ENCODE results near the gene SEMA3E. TPM values are rescaled to one million over a fixed set of nuclear protein-coding genes. Genes with fewer than 3 reads are reported as not detected.
"Not testable (repeated sequence)": the region's sequence is repeated elsewhere in the genome, so short reads cannot be mapped to it uniquely, and the experiment has no call there.

Gene SEMA3E
- total RNA-seq, 4 donors from 2014 or later, result 22.1 to 42.6 (median 25.0) TPM

GRCh38 chr7:83467493-83467892 lies 181.4 kb downstream of the SEMA3E start:
- peaks cover 0 to 18% (median 0%) of the 10 kb centered on the region in 3 donors for H3K4me1 ChIP-seq
- 94 to 95% methylated on average over 3 to 4 of the region's 4 CpGs for WGBS, 2 donors (ENCODE audit: low coverage in 1 of 2)
- H3K4me3 ChIP-seq, result no peak overlapping the region
- H3K9me3 ChIP-seq, result no peaks in the 10 kb centered on the region
- TF ChIP-seq CTCF (IDR thresholded peaks at IDR 0.05) (no peak), POLR2A (IDR thresholded peaks at IDR 0.05) (no peak), POLR2AphosphoS5 (IDR thresholded peaks at IDR 0.05) (no peak), EP300 (IDR thresholded peaks at IDR 0.05) (no peak)
- H3K36me3 ChIP-seq, result no peaks in the 10 kb centered on the region
- ATAC-seq, result no peak
- H3K27ac ChIP-seq, result no peak overlapping the region
- H3K27me3 ChIP-seq, result no peaks in the 10 kb centered on the region

- H3K27ac ChIP-seq, result no peak overlapping the region
- H3K9me3 ChIP-seq, result no peaks in the 10 kb centered on the region
- WGBS, 2 donors (ENCODE audit: low coverage in 1 of 2), result 93 to 100% methylated on average over 2 of the region's 2 CpGs
- H3K4me3 ChIP-seq, result no peak overlapping the region
- no peak for ATAC-seq
- peaks cover 0 to 18% (median 0%) of the 10 kb centered on the region in 3 donors for H3K4me1 ChIP-seq
- no peaks in the 10 kb centered on the region for H3K27me3 ChIP-seq
- H3K36me3 ChIP-seq, result no peaks in the 10 kb centered on the region
- no peak for TF ChIP-seq CTCF (IDR thresholded peaks at IDR 0.05)
- TF ChIP-seq EP300 (IDR thresholded peaks at IDR 0.05), result no peak
- TF ChIP-seq POLR2AphosphoS5 (IDR thresholded peaks at IDR 0.05), result no peak
- no peak for TF ChIP-seq POLR2A (IDR thresholded peaks at IDR 0.05)
Measured at GRCh38 chr7:83466956-83467355, 182.0 kb downstream of the SEMA3E start.

GRCh38 chr7:83466187-83466923 lies 182.6 kb downstream of the SEMA3E start:
- H3K4me3 ChIP-seq, result no peak overlapping the region
- H3K36me3 ChIP-seq, result no peaks in the 10 kb centered on the region
- no peak for ATAC-seq
- 66 to 86% methylated on average over 4 of the region's 4 CpGs for WGBS, 2 donors (ENCODE audit: low coverage in 1 of 2)
- TF ChIP-seq POLR2A (IDR thresholded peaks at IDR 0.05) (no peak), CTCF (IDR thresholded peaks at IDR 0.05) (no peak), EP300 (IDR thresholded peaks at IDR 0.05) (no peak), POLR2AphosphoS5 (IDR thresholded peaks at IDR 0.05) (no peak)
- H3K4me1 ChIP-seq, result peaks cover 0 to 18% (median 0%) of the 10 kb centered on the region in 3 donors
- no peak overlapping the region for H3K27ac ChIP-seq
- no peaks in the 10 kb centered on the region for H3K27me3 ChIP-seq
- H3K9me3 ChIP-seq, result no peaks in the 10 kb centered on the region

- TF ChIP-seq CTCF (IDR thresholded peaks at IDR 0.05), result no peak
- TF ChIP-seq POLR2AphosphoS5 (IDR thresholded peaks at IDR 0.05), result no peak
- no peak for TF ChIP-seq EP300 (IDR thresholded peaks at IDR 0.05)
- TF ChIP-seq POLR2A (IDR thresholded peaks at IDR 0.05), result no peak
- no peak overlapping the region for H3K4me3 ChIP-seq
- WGBS, 2 donors (ENCODE audit: low coverage in 1 of 2), result 92 to 95% methylated on average over 4 of the region's 4 CpGs
- H3K36me3 ChIP-seq, result no peaks in the 10 kb centered on the region
- H3K27me3 ChIP-seq, result no peaks in the 10 kb centered on the region
- H3K9me3 ChIP-seq, result no peaks in the 10 kb centered on the region
- peaks cover 0 to 18% (median 0%) of the 10 kb centered on the region in 3 donors for H3K4me1 ChIP-seq
- no peak for ATAC-seq
- no peak overlapping the region for H3K27ac ChIP-seq
Measured at GRCh38 chr7:83465643-83466042, 183.3 kb downstream of the SEMA3E start.

- 70 to 100% methylated on average over 3 to 5 of the region's 15 CpGs for WGBS, 2 donors (ENCODE audit: low coverage in 1 of 2)
- not testable (repeated sequence) for H3K4me3 ChIP-seq
Measured at GRCh38 chr7:83461820-83462219, 187.1 kb downstream of the SEMA3E start.

GRCh38 chr7:83459930-83460653 lies 188.8 kb downstream of the SEMA3E start:
- H3K27me3 ChIP-seq, H3K4me3 ChIP-seq, ATAC-seq, H3K36me3 ChIP-seq, H3K9me3 ChIP-seq, H3K4me1 ChIP-seq, H3K27ac ChIP-seq: not testable (repeated sequence)
- 67 to 93% methylated on average over 6 to 17 of the region's 18 CpGs for WGBS, 2 donors (ENCODE audit: low coverage in 1 of 2)

More at GRCh38 chr7:83461820-83462219, 187.1 kb downstream of the SEMA3E start:
- not testable (repeated sequence) for H3K36me3 ChIP-seq, H3K9me3 ChIP-seq, ATAC-seq, H3K27me3 ChIP-seq, H3K27ac ChIP-seq, H3K4me1 ChIP-seq

GRCh38 chr7:83459101-83459929 lies 189.6 kb downstream of the SEMA3E start:
- not testable (repeated sequence) for H3K27ac ChIP-seq, H3K4me3 ChIP-seq, H3K36me3 ChIP-seq, H3K27me3 ChIP-seq, H3K4me1 ChIP-seq, ATAC-seq, H3K9me3 ChIP-seq
- 90 to 93% methylated on average over 2 to 6 of the region's 6 CpGs for WGBS, 2 donors (ENCODE audit: low coverage in 1 of 2)
